Ovary (tissue), 3 donors: ENCODE data around the gene SLC22A2.

Experiments used
- EP300 ChIP-seq: sonication (generic); formaldehyde crosslinking; IDR thresholded peaks from one replicate; pipeline ENCODE4 v1.6.1; 2017; ENCODE audit warnings: antibody characterized with exemption
- POLR2A ChIP-seq: fragments of 450-650 bp; IDR thresholded peaks from one replicate; pipeline ENCODE4 v1.6.1; 2017; ENCODE audit warnings: antibody characterized with exemption, mild to moderate bottlenecking, moderate library complexity
- TF ChIP-seq, protein P1 (sequence below), 3 donors: fragments of 450-650 bp in 2 of 3; fragments of 200-600 bp in 1 of 3; IDR thresholded peaks; one replicate each; pipeline versions ENCODE4 v1.5.1 to v1.8.0; 2016 to 2022; ENCODE audit warnings: antibody characterized with exemption in 3 of 3, mild to moderate bottlenecking in 1 of 3
- donor health status: DM: no; HTN: no; CAD: no.

DNA sequence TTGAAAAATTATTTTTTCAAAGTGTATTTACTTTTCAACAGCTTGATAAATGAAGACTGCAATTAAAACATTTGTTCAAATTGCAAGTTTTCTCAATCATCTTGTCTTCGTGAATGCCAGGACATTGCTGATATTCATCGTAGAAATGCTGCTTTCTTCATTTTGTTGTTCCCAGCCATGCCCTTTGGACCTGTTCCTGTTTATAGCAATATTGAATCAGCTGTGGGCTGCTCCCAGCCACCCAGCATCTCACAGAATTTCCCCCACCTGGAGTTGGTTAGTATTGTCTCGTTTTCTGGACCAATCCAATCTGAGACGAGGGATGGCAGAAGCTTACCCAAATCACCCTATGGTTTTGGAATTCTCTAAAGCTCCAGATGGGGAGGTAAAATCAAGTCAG is 40.8 kb downstream of the SLC22A2 start:
- TF ChIP-seq, protein P1, sequence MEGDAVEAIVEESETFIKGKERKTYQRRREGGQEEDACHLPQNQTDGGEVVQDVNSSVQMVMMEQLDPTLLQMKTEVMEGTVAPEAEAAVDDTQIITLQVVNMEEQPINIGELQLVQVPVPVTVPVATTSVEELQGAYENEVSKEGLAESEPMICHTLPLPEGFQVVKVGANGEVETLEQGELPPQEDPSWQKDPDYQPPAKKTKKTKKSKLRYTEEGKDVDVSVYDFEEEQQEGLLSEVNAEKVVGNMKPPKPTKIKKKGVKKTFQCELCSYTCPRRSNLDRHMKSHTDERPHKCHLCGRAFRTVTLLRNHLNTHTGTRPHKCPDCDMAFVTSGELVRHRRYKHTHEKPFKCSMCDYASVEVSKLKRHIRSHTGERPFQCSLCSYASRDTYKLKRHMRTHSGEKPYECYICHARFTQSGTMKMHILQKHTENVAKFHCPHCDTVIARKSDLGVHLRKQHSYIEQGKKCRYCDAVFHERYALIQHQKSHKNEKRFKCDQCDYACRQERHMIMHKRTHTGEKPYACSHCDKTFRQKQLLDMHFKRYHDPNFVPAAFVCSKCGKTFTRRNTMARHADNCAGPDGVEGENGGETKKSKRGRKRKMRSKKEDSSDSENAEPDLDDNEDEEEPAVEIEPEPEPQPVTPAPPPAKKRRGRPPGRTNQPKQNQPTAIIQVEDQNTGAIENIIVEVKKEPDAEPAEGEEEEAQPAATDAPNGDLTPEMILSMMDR (IDR thresholded peaks at IDR 0.05), result no peak
- TF ChIP-seq POLR2A (no peak), EP300 (no peak)
